Measurements from ENCODE around the gene LIN28B.
"Not testable (repeated sequence)": the region's sequence is repeated elsewhere in the genome, so short reads cannot be mapped to it uniquely, and the experiment has no call there.

Gene LIN28B

GRCh38 chr6:104957301-104958177 is 632 bp downstream of the LIN28B start:
- DNase-seq, result no peak

GRCh38 chr6:104958178-104959025 is 1.5 kb downstream of the LIN28B start:
- no peak for DNase-seq

- no peak for DNase-seq
Observed at GRCh38 chr6:104959026-104959858, 2.3 kb downstream of the LIN28B start.

- DNase-seq, result no peak
Observed at GRCh38 chr6:104969108-104969507, 12.2 kb downstream of the LIN28B start.

GRCh38 chr6:104969785-104970581 is 13.1 kb downstream of the LIN28B start:
- DNase-seq, result no peak

- DNase-seq, result no peak
Observed at GRCh38 chr6:104973404-104973803, 16.5 kb downstream of the LIN28B start.

- no peak for DNase-seq
Observed at GRCh38 chr6:104983296-104983695, 26.4 kb downstream of the LIN28B start.

- DNase-seq, result no peak
Observed at GRCh38 chr6:104983776-104984175, 26.9 kb downstream of the LIN28B start.

- DNase-seq, result no peak
Observed at GRCh38 chr6:104984831-104985230, 27.9 kb downstream of the LIN28B start.

GRCh38 chr6:104985875-104986274 is 29.0 kb downstream of the LIN28B start:
- not testable (repeated sequence) for DNase-seq

- no peak for DNase-seq
Observed at GRCh38 chr6:104986625-104987024, 29.7 kb downstream of the LIN28B start.

GRCh38 chr6:104987218-104987617 is 30.3 kb downstream of the LIN28B start:
- DNase-seq, result no peak

- no peak for DNase-seq
Observed at GRCh38 chr6:104990085-104990484, 33.2 kb downstream of the LIN28B start.

- not testable (repeated sequence) for DNase-seq
Observed at GRCh38 chr6:104991062-104991461, 34.2 kb downstream of the LIN28B start.

- not testable (repeated sequence) for DNase-seq
Observed at GRCh38 chr6:104993576-104993975, 36.7 kb downstream of the LIN28B start.

GRCh38 chr6:104995989-104996617 is 39.2 kb downstream of the LIN28B start:
- DNase-seq, result no peak

- DNase-seq, result no peak
Observed at GRCh38 chr6:105001063-105001462, 44.2 kb downstream of the LIN28B start.

GRCh38 chr6:105001906-105002305 is 45.0 kb downstream of the LIN28B start:
- DNase-seq, result no peak

GRCh38 chr6:105005451-105005850 is 48.5 kb downstream of the LIN28B start:
- DNase-seq, result no peak

GRCh38 chr6:105013459-105013858 is 56.6 kb downstream of the LIN28B start:
- not testable (repeated sequence) for DNase-seq

GRCh38 chr6:105014448-105014847 is 57.5 kb downstream of the LIN28B start:
- no peak for DNase-seq

GRCh38 chr6:105014954-105015353 is 58.0 kb downstream of the LIN28B start:
- no peak for DNase-seq
